B cell (primary cell): ENCODE results near the gene TMEM132A.

Source experiments
- EZH2 ChIP-seq: IDR thresholded peaks from 2 replicates; pipeline ENCODE4 v1.6.1; 2012; ENCODE audit warnings: borderline replicate concordance, low read depth, mild to moderate bottlenecking, moderate library complexity, low read length; ENCODE audit not compliant: insufficient read depth, poor library complexity, severe bottlenecking
- TF ChIP-seq, protein P1 (sequence below): fragments of 200-600 bp; IDR thresholded peaks from one replicate; pipeline ENCODE4 v1.8.0; 2022; ENCODE audit warnings: antibody characterized with exemption, mild to moderate bottlenecking

DNA sequence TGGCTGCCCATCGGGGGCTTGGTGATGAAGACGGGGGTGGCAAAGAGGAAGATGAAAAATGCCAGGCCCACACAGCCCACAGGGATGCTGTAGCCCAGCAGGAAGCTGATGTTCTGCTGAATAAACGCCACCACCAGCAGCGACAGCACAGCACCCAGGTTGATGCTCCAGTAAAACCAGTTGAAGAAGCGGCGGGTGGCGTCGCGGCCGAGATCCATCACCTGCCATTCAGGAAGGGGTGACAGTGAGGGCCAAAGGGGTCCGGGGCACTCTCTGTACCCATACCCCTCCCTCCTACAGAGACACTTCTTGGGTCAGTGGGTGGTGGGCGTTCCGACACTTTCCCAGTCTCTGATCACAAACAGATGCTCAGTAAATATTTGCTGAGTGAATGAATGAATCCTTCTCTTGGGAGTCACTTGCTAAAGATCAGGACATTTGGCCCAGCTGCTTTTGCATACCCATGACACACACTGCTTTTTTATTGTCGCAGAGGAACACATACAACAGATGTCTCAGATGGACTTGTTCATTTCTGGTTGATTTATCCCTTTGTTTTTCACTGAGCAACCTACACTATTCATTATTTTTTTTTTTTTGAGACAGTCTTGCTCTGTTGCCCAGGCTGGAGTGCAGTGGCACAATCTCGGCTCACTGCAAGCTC, 22.5 kb downstream of the TMEM132A start:
- TF ChIP-seq, protein P1, sequence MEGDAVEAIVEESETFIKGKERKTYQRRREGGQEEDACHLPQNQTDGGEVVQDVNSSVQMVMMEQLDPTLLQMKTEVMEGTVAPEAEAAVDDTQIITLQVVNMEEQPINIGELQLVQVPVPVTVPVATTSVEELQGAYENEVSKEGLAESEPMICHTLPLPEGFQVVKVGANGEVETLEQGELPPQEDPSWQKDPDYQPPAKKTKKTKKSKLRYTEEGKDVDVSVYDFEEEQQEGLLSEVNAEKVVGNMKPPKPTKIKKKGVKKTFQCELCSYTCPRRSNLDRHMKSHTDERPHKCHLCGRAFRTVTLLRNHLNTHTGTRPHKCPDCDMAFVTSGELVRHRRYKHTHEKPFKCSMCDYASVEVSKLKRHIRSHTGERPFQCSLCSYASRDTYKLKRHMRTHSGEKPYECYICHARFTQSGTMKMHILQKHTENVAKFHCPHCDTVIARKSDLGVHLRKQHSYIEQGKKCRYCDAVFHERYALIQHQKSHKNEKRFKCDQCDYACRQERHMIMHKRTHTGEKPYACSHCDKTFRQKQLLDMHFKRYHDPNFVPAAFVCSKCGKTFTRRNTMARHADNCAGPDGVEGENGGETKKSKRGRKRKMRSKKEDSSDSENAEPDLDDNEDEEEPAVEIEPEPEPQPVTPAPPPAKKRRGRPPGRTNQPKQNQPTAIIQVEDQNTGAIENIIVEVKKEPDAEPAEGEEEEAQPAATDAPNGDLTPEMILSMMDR: no peak
- no peak for TF ChIP-seq EZH2
